K562 (cell line): Measurements from ENCODE around the gene MFSD8. TPM values are rescaled to one million over a fixed set of nuclear protein-coding genes. Genes with fewer than 3 reads are reported as not detected.
"Not testable (repeated sequence)": the region's sequence is repeated elsewhere in the genome, so short reads cannot be mapped to it uniquely, and the experiment has no call there.

Source experiments
- ATAC-seq: fragments of 200-7000 bp; cut with Tn5 transposase; 3 replicates; pipeline ENCODE4 v1.9.1; 2020; ENCODE audit warnings: moderate library complexity
- BruUV-seq: library from RNA; stranded (reverse); fragments of 400-500 nt; replicated peaks from 2 replicates; lab custom pipeline; 2021; lab: Mats Ljungman, UMichigan
- CTCF ChIA-PET: fragments of 300-600 bp; formaldehyde crosslinking; extraction: SDS; loops from one replicate; lab custom pipeline; 2021; ENCODE audit warnings: low intra/inter-chr PET ratio; lab: Yijun Ruan, JAX
- POLR2A ChIA-PET: fragments of 300-600, 350-650 bp; sonication (Branson Sonifier 250); formaldehyde crosslinking; extraction: SDS; loops from one replicate; lab custom pipeline; 2021; ENCODE audit warnings: antibody characterized with exemption, inconsistent platforms; lab: Yijun Ruan, JAX
- DNase-seq, 4 experiments: peaks; one replicate each; pipeline versions ENCODE4 v3.0.0 to v3.0.0-alpha.2; 2011 to 2018; ENCODE audit warnings: low spot score in 3 of 4, mixed read lengths in 3 of 4; ENCODE audit errors: extremely low read depth in 1 of 4
- FAIRE-seq: peaks from 2 replicates; lab custom pipeline; 2011; peaks lifted over from hg19 to GRCh38; lab: Jason Lieb, UNC
- H2AFZ ChIP-seq: 2 replicates; pipeline ENCODE4 v1.6.0; 2011; ENCODE audit warnings: low read depth, low read length, control low read depth, inconsistent platforms
- H3K27ac ChIP-seq: fragments of 200-600 bp; 3 replicates; pipeline ENCODE4 v1.8.0; 2011; ENCODE audit warnings: low read depth, mild to moderate bottlenecking, control low read depth, inconsistent platforms, low read length, moderate library complexity, mixed read lengths; ENCODE audit errors: extremely low read depth
- H3K27me3 ChIP-seq, 2 experiments: fragments of 300-600 bp in 1 of 2; 2 replicates in 1 of 2; 3 replicates in 1 of 2; pipeline versions ENCODE4 v1.6.0 to v1.8.0; 2011; ENCODE audit warnings: inconsistent platforms in 2 of 2, low read length in 2 of 2, mild to moderate bottlenecking in 1 of 2, mixed read lengths in 1 of 2, moderate library complexity in 1 of 2; ENCODE audit not compliant: control insufficient read depth in 2 of 2, insufficient read depth in 2 of 2
- H3K36me3 ChIP-seq: fragments of 300-600 bp; 3 replicates; pipeline ENCODE4 v1.8.0; 2011; ENCODE audit warnings: mild to moderate bottlenecking, low read length, inconsistent platforms; ENCODE audit not compliant: control insufficient read depth, insufficient read depth
- H3K4me1 ChIP-seq, 2 experiments: fragments of 200-600 bp in 1 of 2; replicated peaks in 1 of 2; 2 replicates in 1 of 2; 3 replicates in 1 of 2; pipeline versions ENCODE4 v1.5.1 to v1.8.0; 2011; ENCODE audit warnings: inconsistent platforms in 2 of 2, low read length in 2 of 2, mild to moderate bottlenecking in 1 of 2, mixed read lengths in 1 of 2, moderate library complexity in 1 of 2; ENCODE audit not compliant: control insufficient read depth in 2 of 2, insufficient read depth in 2 of 2
- H3K4me2 ChIP-seq: 2 replicates; pipeline ENCODE4 v1.6.1; 2011; ENCODE audit warnings: low read length, control low read depth, inconsistent platforms, mixed read lengths; ENCODE audit not compliant: insufficient read depth
- H3K4me3 ChIP-seq: fragments of 200-600 bp; sonication (generic), shearing (Covaris generic); 2 replicates; pipeline ENCODE4 v1.5.1; 2016; ENCODE audit warnings: control low read depth, inconsistent platforms
- H3K79me2 ChIP-seq: fragments of 200-600 bp; 3 replicates; pipeline ENCODE4 v1.8.0; 2011; ENCODE audit warnings: low read length, inconsistent platforms; ENCODE audit not compliant: control insufficient read depth, insufficient read depth
- H3K9ac ChIP-seq, 2 experiments: 2 replicates each; pipeline versions ENCODE4 v1.6.0 to v1.6.1; 2011; ENCODE audit warnings: low read depth in 2 of 2, low read length in 2 of 2, control low read depth in 1 of 2, inconsistent platforms in 1 of 2, mild to moderate bottlenecking in 1 of 2, mixed read lengths in 1 of 2; ENCODE audit not compliant: insufficient read depth in 1 of 2
- H3K9me1 ChIP-seq: one replicate; pipeline ENCODE4 v1.6.0; 2011; ENCODE audit warnings: inconsistent platforms, mild to moderate bottlenecking, low read length, moderate library complexity; ENCODE audit not compliant: control insufficient read depth, insufficient read depth
- H3K9me3 ChIP-seq: replicated peaks from 2 replicates; pipeline ENCODE4 v1.5.1; 2011; ENCODE audit warnings: low read depth, low read length, inconsistent platforms; ENCODE audit not compliant: control insufficient read depth, insufficient read depth
- H4K20me1 ChIP-seq: replicated peaks from 2 replicates; pipeline ENCODE4 v1.6.1; 2011; ENCODE audit warnings: low read length, inconsistent platforms, mixed read lengths; ENCODE audit not compliant: control insufficient read depth, insufficient read depth
- BCOR ChIP-seq: fragments of 450-650 bp; IDR thresholded peaks from 2 replicates; pipeline ENCODE4 v1.6.1; 2016
- CHAMP1 ChIP-seq: fragments of 450-650 bp; IDR thresholded peaks from 2 replicates; pipeline ENCODE4 v1.6.1; 2016; ENCODE audit warnings: mild to moderate bottlenecking
- HDAC2 ChIP-seq: fragments of 450-650 bp; IDR thresholded peaks from 2 replicates; pipeline ENCODE4 v1.6.1; 2016; ENCODE audit warnings: mild to moderate bottlenecking
- KDM1A ChIP-seq, 2 experiments: fragments of 450-650 bp; IDR thresholded peaks; 2 replicates each; pipeline ENCODE4 v1.6.1; 2016; ENCODE audit warnings: mild to moderate bottlenecking in 2 of 2
- POLR2A ChIP-seq: fragments of 450-650 bp; conservative IDR thresholded peaks from 2 replicates; pipeline ENCODE4 v1.6.1; 2016
- RBM25 ChIP-seq: fragments of 200-400 bp; formaldehyde crosslinking; IDR thresholded peaks from 2 replicates; pipeline ENCODE4 v1.6.1; 2018; ENCODE audit warnings: low read length, low read depth, moderate library complexity; ENCODE audit not compliant: severe bottlenecking
- SMARCA5 ChIP-seq: fragments of 450-650 bp; IDR thresholded peaks from 2 replicates; pipeline ENCODE4 v1.6.1; 2016
- ZNF146 ChIP-seq: IDR thresholded peaks from one replicate; pipeline ENCODE4 v1.6.1; 2018; ENCODE audit warnings: missing compliant biosample characterization; ENCODE audit not compliant: unreplicated experiment
- WGBS: fragments of 100-300 bp; shearing (Covaris generic); methylation state at CpG from one replicate; pipeline ENCODE4 v1.1.6; 2016; ENCODE audit warnings: low coverage, mixed read lengths; ENCODE audit not compliant: insufficient coverage; ENCODE audit errors: missing lambda C conversion rate; 5-methylcytosine and 5-hydroxymethylcytosine counted together
- in situ Hi-C: fragments of 300-500 bp; cut with MboI; formaldehyde crosslinking; loops from 4 replicates; pipeline ENCODE4 v1.15.0; 2018; ENCODE audit warnings: inconsistent platforms, mixed read lengths
- intact Hi-C: fragments of 100-400 bp; cut with micrococcal nuclease; formaldehyde crosslinking; loops from 2 replicates; pipeline ENCODE4 v1.14.2; 2022
- polyA plus RNA-seq, 8 experiments: library from polyadenylated mRNA; depleted of rRNA in 4 of 8; stranded (reverse) in 5 of 8; unstranded in 3 of 8; fragments of >200 nt; fragmentation: Nextera tagmentation in 2 of 8; fragmentation: Illumina TruSeq in 1 of 8; extraction: Ambion mirVana in 2 of 8; extraction: Trizol in 1 of 8; gene quantifications; 2 replicates each; pipeline versions ENCODE4 v1.2.1 to v1.2.3, GENCODE V29; 2011 to 2014; ENCODE audit warnings: inconsistent platforms in 1 of 8, missing spikeins in 1 of 8
- total RNA-seq, 7 experiments: library from RNA; depleted of rRNA in 6 of 7; stranded (reverse); fragments of >200 nt in 6 of 7; fragmentation: Illumina TruSeq in 2 of 7; extraction: Trizol in 2 of 7; gene quantifications; 2 replicates each; pipeline versions ENCODE4 v1.2.1 to v1.2.3, GENCODE V29; 2011 to 2021; ENCODE audit warnings: low replicate concordance in 1 of 7

MFSD8 gene
- total and polyA plus RNA-seq, 9 of the 15 experiments (the other 6 are each of a cell fraction or from before 2014, with no cell fraction given), result 7.0 to 27.2 (median 18.7) TPM

GRCh38 chr4:127899682-127900081, 65.3 kb downstream of the MFSD8 start:
- H3K9me1 ChIP-seq, H3K9ac ChIP-seq, H3K27ac ChIP-seq, H3K9me3 ChIP-seq, CTCF ChIA-PET, ATAC-seq, H3K4me3 ChIP-seq, BruUV-seq, H3K4me1 ChIP-seq, H4K20me1 ChIP-seq, DNase-seq, FAIRE-seq, intact Hi-C loops, in situ Hi-C loops, H3K27me3 ChIP-seq, POLR2A ChIA-PET, H2AFZ ChIP-seq, H3K4me2 ChIP-seq, H3K79me2 ChIP-seq: not testable (repeated sequence)
- TF ChIP-seq CHAMP1, result peak; percentile 39; the same call in 1 of the 2 replicates
- peak; percentile 100 for TF ChIP-seq ZNF146
- 0 out of 2 replicates have a peak, but pooled peaks have one; percentile 21 for TF ChIP-seq HDAC2
- TF ChIP-seq SMARCA5, result 0 out of 2 replicates have a peak, but pooled peaks have one; percentile 51
- peak; percentile 84 for TF ChIP-seq BCOR
- peak; percentile 79 for TF ChIP-seq RBM25
- TF ChIP-seq KDM1A (IDR thresholded peaks at IDR 0.05), result peak; percentile 53 to 77
- peak; percentile 62 for TF ChIP-seq POLR2A
- peaks cover 41% of the 10 kb centered on the region for H3K36me3 ChIP-seq
- 98% methylated on average over 4 of the region's 4 CpGs for WGBS
